HepG2 (cell line): ENCODE results near the gene PRPSAP1. TPM values are rescaled to one million over a fixed set of nuclear protein-coding genes. Genes with fewer than 3 reads are reported as not detected.

ENCODE experiments used
- ARID5B ChIP-seq: IDR thresholded peaks from 2 replicates; pipeline ENCODE4 v1.4.0; 2020; ENCODE audit warnings: mild to moderate bottlenecking, missing genetic modification reagents
- HOXA5 ChIP-seq: sonication (generic); formaldehyde crosslinking; IDR thresholded peaks from 2 replicates; pipeline ENCODE4 v1.4.0; 2020; ENCODE audit warnings: missing genetic modification reagents
- NFKBIZ ChIP-seq: IDR thresholded peaks from 2 replicates; pipeline ENCODE4 v1.6.1; 2018; ENCODE audit warnings: missing genetic modification reagents, missing compliant biosample characterization
- ZBTB2 ChIP-seq: sonication (generic); formaldehyde crosslinking; IDR thresholded peaks from 2 replicates; pipeline ENCODE4 v1.8.0; 2022; ENCODE audit warnings: low read depth, missing genetic modification reagents
- ZBTB33 ChIP-seq: sonication (generic); formaldehyde crosslinking; IDR thresholded peaks from 2 replicates; pipeline ENCODE4 v1.4.0; 2020; ENCODE audit warnings: missing genetic modification reagents
- ZNF121 ChIP-seq: sonication (generic); formaldehyde crosslinking; IDR thresholded peaks from 2 replicates; pipeline ENCODE4 v1.5.0; 2020; ENCODE audit warnings: mild to moderate bottlenecking, missing genetic modification reagents
- ZNF687 ChIP-seq: sonication (generic); formaldehyde crosslinking; IDR thresholded peaks from 2 replicates; pipeline ENCODE4 v1.5.1; 2020; ENCODE audit warnings: mild to moderate bottlenecking, missing genetic modification reagents, moderate library complexity
- ZNF773 ChIP-seq: sonication (generic); formaldehyde crosslinking; IDR thresholded peaks from 2 replicates; pipeline ENCODE4 v1.4.0; 2020; ENCODE audit warnings: missing genetic modification reagents, borderline replicate concordance
- polyA plus RNA-seq, 8 experiments: library from polyadenylated mRNA; depleted of rRNA in 3 of 8; stranded (reverse) in 7 of 8; unstranded in 1 of 8; fragments of >200 nt; fragmentation: Illumina TruSeq in 4 of 8; extraction: Trizol in 4 of 8; gene quantifications; 2 replicates each; pipeline versions ENCODE4 v1.2.1 to v1.2.3, GENCODE V29; 2011 to 2016; ENCODE audit warnings: low read depth in 4 of 8, missing spikeins in 1 of 8, mixed read lengths in 1 of 8; ENCODE audit not compliant: insufficient read depth in 1 of 8
- total RNA-seq, 5 experiments: library from RNA; depleted of rRNA; stranded (reverse); fragments of >200 nt; fragmentation: Illumina TruSeq; extraction: Trizol; gene quantifications; 2 replicates each; pipeline ENCODE4 v1.2.3, GENCODE V29; 2016; ENCODE audit warnings: low read depth in 1 of 5
- TF ChIP-seq, protein P1 (sequence below): sonication (generic); formaldehyde crosslinking; IDR thresholded peaks from 2 replicates; pipeline ENCODE4 v1.4.0; 2020; ENCODE audit warnings: missing genetic modification reagents
- TF ChIP-seq, protein P2 (sequence below): sonication (generic); formaldehyde crosslinking; IDR thresholded peaks from 2 replicates; pipeline ENCODE4 v1.4.0; 2020; ENCODE audit warnings: missing genetic modification reagents, mild to moderate bottlenecking, borderline replicate concordance

PRPSAP1 gene
- total and polyA plus RNA-seq, 2 of the 13 experiments (the other 11 are each of a cell fraction or from before 2014, with no cell fraction given) = 91.1 to 314 TPM

GRCh38 chr17:76345377-76345974 is 8.2 kb downstream of the PRPSAP1 start (continued):
- no peak for TF ChIP-seq ZNF773
- TF ChIP-seq HOXA5 = peak; percentile 69; the same call in 1 of the 2 replicates
- TF ChIP-seq ZBTB2 (CRISPR knock-in tag) = no peak
- TF ChIP-seq ZNF121 (CRISPR knock-in tag) = peak; percentile 34; the same call in 1 of the 2 replicates
- TF ChIP-seq ZBTB33 (CRISPR knock-in tag) = peak; percentile 85
- TF ChIP-seq, protein P1, sequence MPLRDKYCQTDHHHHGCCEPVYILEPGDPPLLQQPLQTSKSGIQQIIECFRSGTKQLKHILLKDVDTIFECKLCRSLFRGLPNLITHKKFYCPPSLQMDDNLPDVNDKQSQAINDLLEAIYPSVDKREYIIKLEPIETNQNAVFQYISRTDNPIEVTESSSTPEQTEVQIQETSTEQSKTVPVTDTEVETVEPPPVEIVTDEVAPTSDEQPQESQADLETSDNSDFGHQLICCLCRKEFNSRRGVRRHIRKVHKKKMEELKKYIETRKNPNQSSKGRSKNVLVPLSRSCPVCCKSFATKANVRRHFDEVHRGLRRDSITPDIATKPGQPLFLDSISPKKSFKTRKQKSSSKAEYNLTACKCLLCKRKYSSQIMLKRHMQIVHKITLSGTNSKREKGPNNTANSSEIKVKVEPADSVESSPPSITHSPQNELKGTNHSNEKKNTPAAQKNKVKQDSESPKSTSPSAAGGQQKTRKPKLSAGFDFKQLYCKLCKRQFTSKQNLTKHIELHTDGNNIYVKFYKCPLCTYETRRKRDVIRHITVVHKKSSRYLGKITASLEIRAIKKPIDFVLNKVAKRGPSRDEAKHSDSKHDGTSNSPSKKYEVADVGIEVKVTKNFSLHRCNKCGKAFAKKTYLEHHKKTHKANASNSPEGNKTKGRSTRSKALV (CRISPR knock-in tag) = 0 out of 2 replicates have a peak, but pooled peaks have one; percentile 44
- peak; percentile 65 for TF ChIP-seq ZNF687 (CRISPR knock-in tag)
- 0 out of 2 replicates have a peak, but pooled peaks have one; percentile 40 for TF ChIP-seq NFKBIZ (CRISPR knock-in tag)
- TF ChIP-seq ARID5B (CRISPR knock-in tag) = peak; percentile 45
- TF ChIP-seq, protein P2, sequence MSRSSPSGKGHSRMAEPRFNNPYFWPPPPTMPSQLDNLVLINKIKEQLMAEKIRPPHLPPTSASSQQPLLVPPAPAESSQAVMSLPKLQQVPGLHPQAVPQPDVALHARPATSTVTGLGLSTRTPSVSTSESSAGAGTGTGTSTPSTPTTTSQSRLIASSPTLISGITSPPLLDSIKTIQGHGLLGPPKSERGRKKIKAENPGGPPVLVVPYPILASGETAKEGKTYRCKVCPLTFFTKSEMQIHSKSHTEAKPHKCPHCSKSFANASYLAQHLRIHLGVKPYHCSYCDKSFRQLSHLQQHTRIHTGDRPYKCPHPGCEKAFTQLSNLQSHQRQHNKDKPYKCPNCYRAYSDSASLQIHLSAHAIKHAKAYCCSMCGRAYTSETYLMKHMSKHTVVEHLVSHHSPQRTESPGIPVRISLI = peak; percentile 97
